Measurements from ENCODE around the gene MUC2.

The MUC2 gene

DNA sequence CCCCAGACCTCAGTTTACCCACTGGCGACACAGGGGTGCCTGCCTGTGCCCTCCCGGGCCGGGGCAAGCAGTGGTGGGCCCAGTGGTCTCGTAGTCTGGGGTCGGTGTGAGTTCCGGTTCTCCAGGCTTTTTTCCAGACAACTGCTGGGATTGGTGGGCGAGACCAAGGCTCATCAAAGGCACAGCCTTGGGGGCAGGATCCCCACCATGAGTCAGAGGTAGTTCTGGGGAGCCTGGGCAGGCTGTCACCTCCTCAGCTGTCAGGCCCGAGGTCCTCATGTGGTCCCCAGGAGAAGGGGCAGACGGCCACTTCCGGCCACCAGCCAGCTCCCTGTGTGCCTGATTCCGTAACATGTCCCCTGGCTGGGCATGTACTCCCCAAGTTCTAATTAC is 827 bp upstream of the MUC2 start:
- POLR2A ChIA-PET, result no interaction called here
- TF ChIP-seq, protein P1, sequence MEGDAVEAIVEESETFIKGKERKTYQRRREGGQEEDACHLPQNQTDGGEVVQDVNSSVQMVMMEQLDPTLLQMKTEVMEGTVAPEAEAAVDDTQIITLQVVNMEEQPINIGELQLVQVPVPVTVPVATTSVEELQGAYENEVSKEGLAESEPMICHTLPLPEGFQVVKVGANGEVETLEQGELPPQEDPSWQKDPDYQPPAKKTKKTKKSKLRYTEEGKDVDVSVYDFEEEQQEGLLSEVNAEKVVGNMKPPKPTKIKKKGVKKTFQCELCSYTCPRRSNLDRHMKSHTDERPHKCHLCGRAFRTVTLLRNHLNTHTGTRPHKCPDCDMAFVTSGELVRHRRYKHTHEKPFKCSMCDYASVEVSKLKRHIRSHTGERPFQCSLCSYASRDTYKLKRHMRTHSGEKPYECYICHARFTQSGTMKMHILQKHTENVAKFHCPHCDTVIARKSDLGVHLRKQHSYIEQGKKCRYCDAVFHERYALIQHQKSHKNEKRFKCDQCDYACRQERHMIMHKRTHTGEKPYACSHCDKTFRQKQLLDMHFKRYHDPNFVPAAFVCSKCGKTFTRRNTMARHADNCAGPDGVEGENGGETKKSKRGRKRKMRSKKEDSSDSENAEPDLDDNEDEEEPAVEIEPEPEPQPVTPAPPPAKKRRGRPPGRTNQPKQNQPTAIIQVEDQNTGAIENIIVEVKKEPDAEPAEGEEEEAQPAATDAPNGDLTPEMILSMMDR (IDR thresholded peaks at IDR 0.05; ENCODE audit: insufficient read depth, low read length, missing control alignments), result no peak
- no peak for DNase-seq (ENCODE audit: low read depth, low spot score)
- no peak overlapping the region for H3K4me3 ChIP-seq (ENCODE audit: low read depth, low read length)
- CTCF ChIA-PET, result no interaction called here

DNA sequence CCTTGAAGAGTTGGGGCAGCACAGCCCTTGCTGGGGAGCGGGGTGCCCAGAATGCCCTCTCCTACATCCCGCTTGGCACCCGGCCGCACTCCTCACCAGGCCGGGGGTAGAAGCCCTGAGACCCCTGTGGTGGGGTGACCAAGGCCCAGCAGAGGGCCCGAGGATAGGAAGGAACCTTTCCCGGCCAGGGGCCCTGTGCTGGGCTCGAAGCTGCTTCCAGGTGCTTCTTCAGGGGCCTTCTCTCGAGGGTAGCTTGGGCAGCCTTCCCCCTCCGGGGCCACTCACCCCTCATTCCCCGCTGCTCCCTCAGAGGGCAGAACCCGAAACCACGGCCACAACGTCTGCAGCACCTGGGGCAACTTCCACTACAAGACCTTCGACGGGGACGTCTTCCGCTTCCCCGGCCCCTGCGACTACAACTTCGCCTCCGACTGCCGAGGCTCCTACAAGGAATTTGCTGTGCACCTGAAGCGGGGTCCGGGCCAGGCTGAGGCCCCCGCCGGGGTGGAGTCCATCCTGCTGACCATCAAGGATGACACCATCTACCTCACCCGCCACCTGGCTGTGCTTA is 752 bp downstream of the MUC2 start:
- ChIA-PET CTCF (no interaction called here), POLR2A (no interaction called here)
- TF ChIP-seq, protein P1 (IDR thresholded peaks at IDR 0.05; ENCODE audit: insufficient read depth, low read length, missing control alignments), result no peak

DNA sequence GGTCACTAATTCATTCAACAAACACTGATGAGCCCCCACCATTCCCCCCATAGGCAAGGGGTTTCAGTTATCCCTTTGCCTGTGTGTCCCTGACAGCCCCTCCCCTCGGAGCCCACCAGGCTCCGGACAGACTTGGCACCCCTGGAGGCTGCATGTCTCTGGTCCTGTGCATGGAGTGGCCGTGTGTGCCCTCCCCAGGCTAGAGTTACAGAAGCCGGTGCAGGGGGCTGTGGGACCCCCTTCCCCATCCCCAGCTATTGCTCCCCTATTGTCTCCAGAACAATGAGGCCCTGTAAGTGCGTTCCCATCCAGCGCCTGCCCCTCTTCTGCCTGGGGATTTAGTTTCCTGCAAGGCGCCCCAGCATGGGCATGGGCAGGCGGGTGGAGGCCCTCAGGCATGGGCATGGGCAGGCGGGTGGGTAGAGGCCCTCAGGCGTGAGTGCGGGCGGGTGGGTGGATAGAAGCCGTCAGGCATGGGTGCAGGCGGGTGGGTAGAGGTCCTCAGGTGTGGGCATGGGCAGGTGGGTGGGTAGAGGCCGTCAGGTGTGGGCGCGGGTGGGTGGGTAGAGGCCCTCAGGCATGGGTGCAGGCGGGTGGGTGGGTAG is 1.5 kb downstream of the MUC2 start:
- no peak overlapping the region for H3K4me3 ChIP-seq (ENCODE audit: low read depth, low read length)
- no peak for DNase-seq (ENCODE audit: low read depth, low spot score)
- POLR2A ChIA-PET, result no interaction called here
- TF ChIP-seq, protein P1 (IDR thresholded peaks at IDR 0.05; ENCODE audit: insufficient read depth, low read length, missing control alignments), result no peak
- CTCF ChIA-PET, result no interaction called here

More for the DNA sequence above, 752 bp downstream of the MUC2 start:
- DNase-seq (ENCODE audit: low read depth, low spot score), result no peak
- H3K4me3 ChIP-seq (ENCODE audit: low read depth, low read length), result no peak overlapping the region

DNA sequence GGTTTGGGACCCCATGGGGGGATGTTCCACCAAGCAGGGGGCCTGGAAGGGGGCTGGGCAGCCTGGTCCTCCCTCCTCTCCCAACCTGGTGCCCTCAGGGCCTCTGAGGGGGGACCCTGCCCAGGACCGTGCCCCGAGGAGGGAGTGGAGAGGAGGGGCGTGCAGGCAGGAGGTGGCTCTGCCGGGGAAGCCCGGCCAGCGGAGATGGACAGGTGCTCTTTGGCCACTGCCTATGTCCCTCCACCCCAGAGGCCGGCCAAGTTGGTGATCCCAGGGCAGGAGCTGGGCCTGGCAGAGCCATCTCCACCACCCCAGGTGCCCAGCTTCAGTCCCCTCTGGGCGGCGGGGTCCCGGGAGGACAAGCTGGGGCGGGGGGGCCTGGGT is 2.4 kb downstream of the MUC2 start:
- DNase-seq (ENCODE audit: low read depth, low spot score), result no peak
- TF ChIP-seq, protein P1 (IDR thresholded peaks at IDR 0.05; ENCODE audit: insufficient read depth, low read length, missing control alignments), result no peak
- CTCF ChIA-PET, result no interaction called here
- H3K4me3 ChIP-seq (ENCODE audit: low read depth, low read length), result no peak overlapping the region
- POLR2A ChIA-PET, result no interaction called here

DNA sequence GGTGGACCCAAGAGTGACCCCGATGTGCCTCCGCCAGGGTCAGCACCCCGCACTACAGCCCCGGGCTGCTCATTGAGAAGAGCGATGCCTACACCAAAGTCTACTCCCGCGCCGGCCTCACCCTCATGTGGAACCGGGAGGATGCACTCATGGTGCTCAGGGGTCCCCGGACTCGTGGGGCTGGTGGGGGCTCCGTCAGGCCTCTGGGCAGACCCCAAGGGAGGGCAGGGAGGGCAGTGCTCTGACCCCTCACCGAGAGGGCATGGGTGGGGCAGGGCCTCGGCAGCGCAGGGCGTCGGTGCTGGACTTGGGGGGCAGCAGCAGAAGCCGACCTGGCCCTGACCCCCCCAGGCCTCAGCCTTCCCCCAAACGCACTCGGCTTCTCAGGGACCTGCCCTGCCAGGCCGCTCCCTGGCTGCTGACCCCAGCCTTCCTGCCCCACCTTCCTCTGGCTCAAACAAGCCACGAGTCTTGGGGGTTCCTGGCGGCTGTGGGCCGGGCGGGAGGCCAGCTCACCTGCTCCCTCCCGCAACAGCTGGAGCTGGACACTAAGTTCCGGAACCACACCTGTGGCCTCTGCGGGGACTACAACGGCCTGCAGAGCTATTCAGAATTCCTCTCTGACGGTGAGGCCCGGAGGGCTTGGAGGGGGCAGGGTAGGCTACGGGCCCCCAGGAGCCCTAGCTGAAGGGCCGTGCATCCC is 2.9 kb downstream of the MUC2 start:
- POLR2A ChIA-PET, result no interaction called here
- CTCF ChIA-PET, result no interaction called here

DNA sequence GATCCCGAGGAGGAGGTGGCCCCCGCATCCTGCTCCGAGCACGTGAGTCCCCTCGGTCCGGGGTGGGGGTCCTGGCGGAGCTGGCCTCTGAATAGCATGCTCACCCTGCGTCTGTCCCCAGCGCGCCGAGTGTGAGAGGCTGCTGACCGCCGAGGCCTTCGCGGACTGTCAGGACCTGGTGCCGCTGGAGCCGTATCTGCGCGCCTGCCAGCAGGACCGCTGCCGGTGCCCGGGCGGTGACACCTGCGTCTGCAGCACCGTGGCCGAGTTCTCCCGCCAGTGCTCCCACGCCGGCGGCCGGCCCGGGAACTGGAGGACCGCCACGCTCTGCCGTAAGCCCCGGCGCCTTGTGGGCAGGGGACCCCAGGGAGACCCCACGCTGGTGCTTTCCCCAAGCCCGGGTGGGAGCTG is 3.5 kb downstream of the MUC2 start:
- no peak for DNase-seq (ENCODE audit: low read depth, low spot score)
- TF ChIP-seq, protein P1 (IDR thresholded peaks at IDR 0.05; ENCODE audit: insufficient read depth, low read length, missing control alignments), result no peak
- ChIA-PET CTCF (no interaction called here), POLR2A (no interaction called here)
- no peak overlapping the region for H3K4me3 ChIP-seq (ENCODE audit: low read depth, low read length)

More for the DNA sequence above, 2.9 kb downstream of the MUC2 start:
- H3K4me3 ChIP-seq (ENCODE audit: low read depth, low read length), result no peak overlapping the region
- TF ChIP-seq, protein P1 (IDR thresholded peaks at IDR 0.05; ENCODE audit: insufficient read depth, low read length, missing control alignments), result no peak
- DNase-seq (ENCODE audit: low read depth, low spot score), result no peak

Data from AG04449 (cell line).